HUES6 (cell line): ENCODE measurements around the gene TSPAN18.

Experiments
- H3K27ac ChIP-seq: 2 replicates; pipeline ENCODE4 v1.7.0; 2013; ENCODE audit warnings: low read depth, mild to moderate bottlenecking, low read length, inconsistent platforms
- H3K27me3 ChIP-seq: 2 replicates; pipeline ENCODE4 v1.6.1; 2013; ENCODE audit warnings: low read length; ENCODE audit not compliant: control insufficient read depth, insufficient read depth
- H3K36me3 ChIP-seq: 2 replicates; pipeline ENCODE4 v1.6.1; 2013; ENCODE audit warnings: low read length; ENCODE audit not compliant: control insufficient read depth, insufficient read depth
- H3K4me1 ChIP-seq: 2 replicates; pipeline ENCODE4 v1.6.1; 2013; ENCODE audit warnings: low read length; ENCODE audit not compliant: control insufficient read depth, insufficient read depth
- H3K4me3 ChIP-seq: 2 replicates; pipeline ENCODE4 v1.5.1; 2013; ENCODE audit warnings: low read depth, low read length
- H3K9ac ChIP-seq: one replicate; pipeline ENCODE4 v1.6.1; 2013; ENCODE audit warnings: mild to moderate bottlenecking, low read length
- H3K9me3 ChIP-seq: 2 replicates; pipeline ENCODE4 v1.6.1; 2013; ENCODE audit warnings: low read depth, low read length; ENCODE audit not compliant: control insufficient read depth, insufficient read depth

The TSPAN18 gene

DNA sequence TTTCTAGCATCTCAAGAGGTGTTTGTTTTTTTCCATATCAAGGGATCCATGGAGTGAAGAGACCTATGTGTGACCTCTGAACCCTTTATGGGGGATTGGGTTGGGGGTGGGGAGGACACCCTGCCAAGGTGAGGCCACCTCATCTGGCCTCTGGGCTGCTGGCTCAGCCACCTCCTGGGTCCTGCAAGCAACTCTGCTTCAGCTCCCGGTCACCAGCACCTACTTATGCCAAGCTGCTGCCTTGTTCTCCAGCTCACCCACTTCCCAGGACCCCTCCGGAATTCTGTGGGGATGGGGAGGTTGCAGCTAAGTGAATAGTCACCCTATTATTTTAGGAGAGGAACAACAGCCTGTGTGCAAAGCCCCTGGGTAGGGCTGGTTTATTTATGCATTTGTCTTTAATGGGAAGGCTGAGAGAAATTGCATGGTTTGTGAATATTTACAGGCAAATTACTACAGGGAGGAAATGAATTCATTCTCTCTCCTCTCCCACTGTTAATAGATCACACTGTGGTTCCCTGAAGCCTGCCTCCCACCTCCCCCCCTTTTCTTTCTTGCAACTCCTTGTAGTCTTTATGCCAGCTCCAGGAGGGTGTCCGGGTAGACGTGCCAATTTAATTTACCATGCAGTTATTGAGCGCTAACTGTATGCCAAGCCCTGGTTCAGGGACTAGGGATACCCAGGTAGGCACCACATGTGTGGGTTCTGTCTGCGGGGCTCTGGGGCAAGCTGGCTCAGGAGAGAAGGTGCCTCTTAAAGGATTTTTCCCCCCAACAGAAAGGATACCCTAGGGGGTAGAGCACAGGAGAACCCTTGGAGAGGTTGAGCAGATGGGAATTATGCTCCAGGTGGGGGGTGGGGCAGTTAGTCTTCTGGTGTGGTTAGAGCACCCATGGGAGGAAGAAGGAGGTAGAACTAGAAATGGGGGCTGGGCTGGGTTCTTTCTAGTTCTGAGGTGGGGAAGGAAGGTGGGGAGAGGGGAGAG lies 50.7 kb downstream of the TSPAN18 start:
- Histone ChIP-seq H3K27me3 (no peaks in the 10 kb centered on the region), H3K4me1 (peaks cover 55% of the 10 kb centered on the region), H3K9me3 (no peaks in the 10 kb centered on the region), H3K27ac (no peak overlapping the region), H3K36me3 (0 out of 2 replicates have a peak, but pooled peaks cover 2% of the 10 kb centered on the region), H3K9ac (no peak overlapping the region), H3K4me3 (no peak overlapping the region)

DNA sequence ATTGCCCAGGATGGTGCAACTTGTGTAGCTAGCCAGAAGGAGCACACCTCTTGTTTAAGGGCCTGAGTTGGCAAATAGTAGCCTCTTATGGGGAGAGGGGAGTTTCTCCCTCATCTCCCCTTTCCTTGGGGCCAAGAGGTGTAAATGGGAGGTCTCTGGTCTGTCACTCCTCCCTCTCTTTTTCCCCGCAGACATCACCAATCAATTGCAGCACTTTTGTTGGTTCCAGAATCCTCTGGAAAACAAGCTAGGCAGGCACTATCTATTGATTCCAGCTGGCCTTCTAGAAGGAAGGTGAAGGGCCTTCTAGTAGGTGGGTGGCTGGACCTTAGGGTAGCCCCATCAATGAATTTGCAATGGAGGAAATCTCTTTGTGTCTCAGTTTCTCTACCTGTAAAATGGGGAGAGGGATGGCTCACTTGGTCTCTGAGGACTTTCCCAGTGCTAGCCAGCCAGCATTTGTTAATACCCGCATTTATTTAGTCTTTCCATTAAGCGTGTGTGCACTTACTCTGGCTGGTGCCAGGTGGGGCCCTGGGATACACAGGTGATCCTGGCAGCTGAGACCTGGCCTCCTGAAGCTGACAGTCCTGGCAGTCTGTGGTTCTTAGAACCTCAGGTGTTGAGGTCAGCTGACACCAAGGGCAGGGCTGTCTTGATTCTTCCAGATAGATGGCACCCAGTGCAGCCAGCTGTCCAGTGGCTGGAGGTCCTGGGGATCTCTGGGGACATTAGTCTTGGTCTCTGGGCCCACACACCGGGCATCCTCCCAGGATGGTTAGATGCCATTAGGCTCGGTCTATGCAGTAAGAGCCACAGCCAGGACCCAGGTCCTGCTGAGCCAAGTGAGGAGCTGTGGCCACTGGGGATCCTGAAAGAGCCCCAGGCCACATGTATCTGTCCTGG lies 51.7 kb downstream of the TSPAN18 start:
- no peak overlapping the region for H3K4me3 ChIP-seq
- H3K4me1 ChIP-seq = peaks cover 54% of the 10 kb centered on the region
- no peaks in the 10 kb centered on the region for H3K27me3 ChIP-seq
- no peak overlapping the region for H3K27ac ChIP-seq
- no peaks in the 10 kb centered on the region for H3K9me3 ChIP-seq
- 0 out of 2 replicates have a peak, but pooled peaks cover 2% of the 10 kb centered on the region for H3K36me3 ChIP-seq
- no peak overlapping the region for H3K9ac ChIP-seq

DNA sequence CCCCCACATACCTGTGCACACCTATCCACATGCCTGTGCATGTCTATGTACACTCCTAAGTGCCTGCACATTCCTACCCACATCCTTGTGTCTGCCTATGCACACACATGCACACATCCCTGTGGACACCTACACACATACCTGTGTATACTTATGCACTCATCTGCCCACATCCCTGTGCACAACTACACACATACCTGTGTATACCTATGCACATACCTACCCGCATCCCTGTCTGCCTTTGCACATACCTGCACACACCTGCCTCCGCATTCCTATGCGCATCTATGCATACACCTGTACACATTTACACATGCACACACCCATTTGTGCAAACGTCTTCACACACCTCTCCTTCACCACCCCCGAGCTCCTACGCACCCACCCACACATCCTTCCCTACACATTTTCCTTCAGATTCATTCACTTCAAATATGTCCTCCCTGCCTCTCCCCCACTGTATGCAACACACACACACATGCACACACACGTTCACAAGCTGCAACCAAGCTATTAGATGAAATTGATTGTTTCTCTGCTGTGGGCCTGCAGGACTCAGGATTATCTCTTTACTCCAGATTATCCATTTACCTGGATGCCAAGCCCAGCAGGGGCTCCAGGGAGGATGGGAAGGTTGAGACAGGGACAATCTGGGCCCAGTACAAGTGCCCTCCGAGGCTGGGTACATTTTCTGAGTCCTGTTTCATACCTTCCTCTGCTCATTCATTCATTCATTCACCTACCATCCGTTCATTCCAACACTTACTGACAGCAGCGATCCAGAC lies 53.2 kb downstream of the TSPAN18 start:
- no peaks in the 10 kb centered on the region for H3K27me3 ChIP-seq
- 0 out of 2 replicates have a peak, but pooled peaks cover 2% of the 10 kb centered on the region for H3K36me3 ChIP-seq
- H3K4me3 ChIP-seq = no peak overlapping the region
- no peak overlapping the region for H3K27ac ChIP-seq
- no peak overlapping the region for H3K9ac ChIP-seq
- H3K9me3 ChIP-seq = no peaks in the 10 kb centered on the region
- peaks cover 53% of the 10 kb centered on the region for H3K4me1 ChIP-seq

DNA sequence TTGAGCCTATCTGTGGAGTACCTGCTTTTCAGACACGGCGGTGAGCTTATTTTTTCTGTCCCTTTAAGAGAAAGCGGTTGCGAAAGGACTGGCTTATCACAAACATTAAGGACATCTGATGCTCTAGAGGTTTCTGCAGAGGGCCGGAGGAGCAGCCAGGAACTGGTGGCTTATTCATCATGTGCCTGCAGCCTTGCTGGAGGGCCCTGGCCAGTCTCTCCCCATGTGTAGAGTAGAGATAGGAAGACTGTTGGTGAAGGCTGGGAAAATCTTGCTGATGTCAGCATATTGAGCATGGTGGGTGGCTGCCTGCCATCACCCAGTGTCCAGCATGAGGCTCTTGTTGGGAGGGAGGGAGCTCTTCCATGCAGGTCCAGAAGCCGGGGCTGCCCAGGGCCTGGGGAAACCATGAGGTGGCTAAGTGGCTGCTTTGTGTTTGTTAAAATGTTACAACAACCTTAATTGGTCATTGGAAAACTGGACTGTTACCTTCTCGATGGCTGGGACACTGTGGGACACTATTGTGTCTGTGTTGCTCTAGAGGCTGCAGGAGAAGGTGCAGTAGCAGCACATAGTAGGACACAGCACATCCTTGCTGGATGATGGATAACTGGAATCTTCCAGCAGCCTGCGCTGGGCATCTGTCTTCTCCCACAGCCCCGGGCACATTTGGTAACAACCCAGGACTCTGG lies 54.3 kb downstream of the TSPAN18 start:
- H3K27ac ChIP-seq = no peak overlapping the region

DNA sequence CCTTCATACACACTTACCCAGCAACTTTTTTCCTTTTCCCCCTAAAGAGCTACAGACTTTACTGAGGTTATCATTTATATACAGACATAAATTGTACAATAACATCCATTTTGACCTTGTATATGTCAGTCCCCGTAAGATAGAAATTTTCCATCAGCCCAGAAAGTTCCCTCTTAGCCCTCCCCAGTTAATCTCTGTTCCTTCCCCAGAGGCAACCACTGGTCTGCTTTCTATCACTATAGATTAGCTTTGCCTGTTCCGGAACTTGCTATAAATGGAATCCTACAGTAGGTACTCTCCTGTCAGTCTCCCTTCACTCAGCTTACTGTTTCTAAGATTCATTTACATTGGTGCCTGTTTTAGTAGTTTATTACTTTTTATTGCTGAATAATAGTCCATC lies 54.9 kb downstream of the TSPAN18 start:
- peaks cover 62% of the 10 kb centered on the region for H3K4me1 ChIP-seq
- no peaks in the 10 kb centered on the region for H3K27me3 ChIP-seq
- no peak overlapping the region for H3K9ac ChIP-seq
- H3K27ac ChIP-seq = no peak overlapping the region
- no peak overlapping the region for H3K4me3 ChIP-seq
- 0 out of 2 replicates have a peak, but pooled peaks cover 2% of the 10 kb centered on the region for H3K36me3 ChIP-seq
- no peaks in the 10 kb centered on the region for H3K9me3 ChIP-seq

More for the DNA sequence above, 54.3 kb downstream of the TSPAN18 start:
- no peaks in the 10 kb centered on the region for H3K9me3 ChIP-seq
- H3K36me3 ChIP-seq = 0 out of 2 replicates have a peak, but pooled peaks cover 2% of the 10 kb centered on the region
- H3K4me1 ChIP-seq = peaks cover 57% of the 10 kb centered on the region
- H3K9ac ChIP-seq = no peak overlapping the region
- H3K27me3 ChIP-seq = no peaks in the 10 kb centered on the region
- no peak overlapping the region for H3K4me3 ChIP-seq

DNA sequence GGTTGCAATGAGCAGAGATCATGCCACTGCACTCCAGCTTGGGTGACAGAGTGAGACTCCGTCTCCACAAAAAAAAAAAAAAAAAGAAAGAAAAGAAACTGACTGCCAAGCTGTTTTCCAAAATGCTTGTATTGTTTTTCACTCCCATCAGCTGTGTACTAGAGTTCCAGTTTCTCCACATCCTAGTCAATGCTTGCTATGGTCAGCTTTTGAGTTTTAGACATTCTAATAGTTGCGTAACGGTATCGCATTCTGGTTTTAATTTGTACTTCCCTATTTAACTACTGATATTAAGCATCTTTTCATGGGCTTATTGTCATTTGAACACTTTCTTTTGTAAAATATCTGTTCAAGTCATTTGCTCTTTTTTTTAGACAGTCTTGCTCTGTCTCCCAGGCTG lies 55.7 kb downstream of the TSPAN18 start:
- Histone ChIP-seq H3K27ac (no peak overlapping the region), H3K36me3 (0 out of 2 replicates have a peak, but pooled peaks cover 2% of the 10 kb centered on the region), H3K4me1 (peaks cover 62% of the 10 kb centered on the region), H3K4me3 (no peak overlapping the region), H3K9ac (no peak overlapping the region), H3K9me3 (no peaks in the 10 kb centered on the region), H3K27me3 (no peaks in the 10 kb centered on the region)

DNA sequence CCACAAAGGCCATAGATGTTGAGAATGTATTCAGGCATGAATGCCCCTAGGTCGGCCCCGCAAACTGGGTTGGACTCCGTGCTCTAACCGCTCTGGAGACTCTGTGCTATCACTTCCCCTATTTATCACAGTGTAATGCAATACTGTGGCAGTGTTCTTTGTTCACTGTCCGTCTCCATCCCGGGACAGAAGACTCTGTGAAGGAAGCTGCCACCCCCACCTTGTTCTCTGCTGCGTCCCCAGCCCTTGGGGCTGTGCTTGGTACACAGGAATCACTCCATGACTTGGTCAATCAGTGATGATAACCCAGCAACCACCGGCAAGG lies 57.6 kb downstream of the TSPAN18 start:
- Histone ChIP-seq H3K27me3 (no peaks in the 10 kb centered on the region), H3K4me3 (no peak overlapping the region), H3K36me3 (0 out of 2 replicates have a peak, but pooled peaks cover 2% of the 10 kb centered on the region), H3K27ac (no peak overlapping the region), H3K9ac (no peak overlapping the region), H3K4me1 (peaks cover 63% of the 10 kb centered on the region), H3K9me3 (no peaks in the 10 kb centered on the region)

DNA sequence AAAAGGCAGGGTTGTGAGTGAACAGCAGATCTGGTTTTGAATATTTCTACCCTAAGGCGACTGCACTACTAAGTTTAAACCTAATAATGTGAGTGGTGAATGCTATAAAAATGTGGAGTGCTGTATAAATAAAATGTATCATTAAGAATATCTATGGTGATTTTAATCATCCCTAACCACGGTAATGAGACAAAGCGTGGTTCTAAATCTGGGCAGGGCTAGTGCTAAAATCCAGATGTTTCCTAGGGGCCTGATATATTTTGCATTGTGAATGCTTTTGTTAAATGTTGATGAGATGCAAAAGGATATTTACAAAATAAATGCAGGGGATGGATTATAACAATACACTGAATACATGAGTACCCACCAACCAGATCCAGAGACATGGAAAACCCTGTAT lies 58.1 kb downstream of the TSPAN18 start:
- Histone ChIP-seq H3K4me3 (no peak overlapping the region), H3K9ac (no peak overlapping the region), H3K27ac (no peak overlapping the region), H3K27me3 (no peaks in the 10 kb centered on the region), H3K36me3 (no peaks in the 10 kb centered on the region), H3K4me1 (peaks cover 61% of the 10 kb centered on the region), H3K9me3 (no peaks in the 10 kb centered on the region)

DNA sequence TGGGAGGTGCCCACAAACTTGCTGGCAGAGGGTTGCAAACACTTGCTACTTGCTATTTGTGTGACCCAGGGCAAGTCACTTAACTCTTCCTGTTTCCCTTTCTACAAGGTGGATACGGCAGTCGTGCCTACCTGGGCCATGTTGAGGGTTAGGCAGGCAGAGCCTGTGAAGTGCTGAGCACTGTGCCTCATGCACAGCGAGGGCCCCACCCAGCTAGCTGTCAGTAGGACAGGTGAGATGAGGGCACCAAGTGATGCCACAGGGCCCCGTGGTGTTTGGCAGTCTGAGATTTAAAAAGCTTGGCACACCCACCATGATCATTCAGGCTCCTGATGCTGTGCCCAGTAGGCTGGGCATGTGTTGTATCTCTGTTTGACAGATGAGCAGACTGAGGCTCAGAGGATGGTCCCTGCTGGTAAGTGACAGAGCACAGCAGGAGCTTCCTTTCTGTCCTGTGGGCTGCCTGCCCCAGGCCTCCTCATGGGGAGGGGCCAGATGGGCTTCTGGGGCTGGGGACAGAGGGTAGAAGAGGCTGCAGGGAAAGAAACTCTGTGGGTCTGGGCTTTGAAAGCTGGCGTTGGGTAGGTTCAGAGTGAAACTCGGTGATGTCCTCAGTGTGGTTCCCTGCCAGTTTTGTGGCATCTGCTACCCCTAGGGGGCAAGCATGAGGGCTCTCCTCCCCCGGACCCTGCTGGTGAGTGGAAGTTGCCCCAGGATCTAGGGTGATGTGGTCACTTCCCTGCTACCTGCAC lies 59.3 kb downstream of the TSPAN18 start:
- Histone ChIP-seq H3K9ac (no peak overlapping the region), H3K27ac (no peak overlapping the region), H3K27me3 (no peaks in the 10 kb centered on the region), H3K4me3 (no peak overlapping the region), H3K9me3 (no peaks in the 10 kb centered on the region), H3K36me3 (no peaks in the 10 kb centered on the region), H3K4me1 (peaks cover 50% of the 10 kb centered on the region)
